Keratinocyte (primary cell): ENCODE data around the gene SH3PXD2A. TPM values are rescaled to one million over a fixed set of nuclear protein-coding genes. Genes with fewer than 3 reads are reported as not detected.

Source experiments
- DNase-seq: peaks from one replicate; pipeline ENCODE4 v3.0.0-alpha.2; 2011; ENCODE audit warnings: low read depth, missing footprints, low spot score
- FAIRE-seq: peaks from 2 replicates; lab custom pipeline; 2011; peaks lifted over from hg19 to GRCh38; lab: Jason Lieb, UNC
- H2AFZ ChIP-seq: 2 replicates; pipeline ENCODE4 v1.6.0; 2012; ENCODE audit warnings: low read length, control low read depth, inconsistent platforms; ENCODE audit not compliant: control insufficient read depth
- H3K27ac ChIP-seq: 2 replicates; pipeline ENCODE4 v1.5.1; 2011; ENCODE audit warnings: low read length; ENCODE audit not compliant: control insufficient read depth, insufficient read depth
- H3K27me3 ChIP-seq: 3 replicates; pipeline ENCODE4 v1.6.0; 2011; ENCODE audit warnings: low read length; ENCODE audit not compliant: control insufficient read depth, insufficient read depth; ENCODE audit errors: extremely low read depth
- H3K36me3 ChIP-seq, 2 experiments: 2 replicates in 1 of 2; 3 replicates in 1 of 2; pipeline ENCODE4 v1.5.1; 2011; ENCODE audit warnings: low read length in 2 of 2, mild to moderate bottlenecking in 1 of 2; ENCODE audit not compliant: control insufficient read depth in 2 of 2, insufficient read depth in 2 of 2; ENCODE audit errors: extremely low read depth in 1 of 2
- H3K4me1 ChIP-seq: 3 replicates; pipeline ENCODE4 v1.5.1; 2011; ENCODE audit warnings: low read length; ENCODE audit not compliant: control insufficient read depth, insufficient read depth; ENCODE audit errors: extremely low read depth
- H3K4me2 ChIP-seq: 3 replicates; pipeline ENCODE4 v1.6.0; 2011; ENCODE audit warnings: low read depth, low read length; ENCODE audit not compliant: control insufficient read depth, insufficient read depth; ENCODE audit errors: extremely low read depth
- H3K4me3 ChIP-seq, 3 experiments: fragments of 200-600 bp in 1 of 3; sonication (generic) in 1 of 3; 2 replicates in 2 of 3; 3 replicates in 1 of 3; pipeline ENCODE4 v1.5.1; 2011 to 2016; ENCODE audit warnings: low read length in 3 of 3, mild to moderate bottlenecking in 3 of 3, control low read depth in 2 of 3, inconsistent platforms in 1 of 3, low read depth in 1 of 3, mixed read lengths in 1 of 3, mixed run types in 1 of 3, moderate library complexity in 1 of 3; ENCODE audit not compliant: control insufficient read depth in 2 of 3, insufficient read depth in 2 of 3; ENCODE audit errors: extremely low read depth in 1 of 3
- H3K79me2 ChIP-seq: 2 replicates; pipeline ENCODE4 v1.6.0; 2012; ENCODE audit warnings: low read length; ENCODE audit not compliant: control insufficient read depth, insufficient read depth
- H3K9ac ChIP-seq: 3 replicates; pipeline ENCODE4 v1.6.0; 2011; ENCODE audit warnings: low read length; ENCODE audit not compliant: control insufficient read depth, insufficient read depth; ENCODE audit errors: extremely low read depth
- H3K9me1 ChIP-seq: 3 replicates; pipeline ENCODE4 v1.6.0; 2011; ENCODE audit warnings: low read length; ENCODE audit not compliant: control insufficient read depth, insufficient read depth; ENCODE audit errors: extremely low read depth
- H3K9me3 ChIP-seq: 2 replicates; pipeline ENCODE4 v1.5.1; 2012; ENCODE audit warnings: low read depth, low read length; ENCODE audit not compliant: control insufficient read depth
- H4K20me1 ChIP-seq: 3 replicates; pipeline ENCODE4 v1.6.0; 2011; ENCODE audit warnings: low read length; ENCODE audit not compliant: control insufficient read depth, insufficient read depth; ENCODE audit errors: extremely low read depth
- CTCF ChIP-seq, 3 experiments: IDR thresholded peaks in 1 of 3; conservative IDR thresholded peaks in 1 of 3; optimal IDR thresholded peaks in 1 of 3; 2 replicates in 2 of 3; 3 replicates in 1 of 3; pipeline versions ENCODE3 to v1.5.1; 2011; ENCODE audit warnings: low read length in 3 of 3, mild to moderate bottlenecking in 3 of 3, moderate library complexity in 2 of 3, control low read depth in 1 of 3, inconsistent platforms in 1 of 3; ENCODE audit not compliant: insufficient read depth in 2 of 3; ENCODE audit errors: extremely low read depth in 1 of 3
- EZH2 ChIP-seq: IDR thresholded peaks from one replicate; pipeline ENCODE4 v1.6.1; 2012; ENCODE audit warnings: inconsistent platforms, mild to moderate bottlenecking, low read length, moderate library complexity
- dilution Hi-C: fragments of 300-500 bp; cut with MboI; formaldehyde crosslinking; loops from one replicate; pipeline ENCODE4 v1.7.0; 2020; ENCODE audit warnings: low sequenced_read_pairs; ENCODE audit not compliant: extremely low pct_ligation_motif_present
- polyA plus RNA-seq, 5 experiments: library from polyadenylated mRNA; depleted of rRNA in 3 of 5; stranded (reverse) in 3 of 5; stranded (forward) in 1 of 5; unstranded in 1 of 5; fragments of >200 nt; gene quantifications; 1 replicate in 1 of 5; 2 replicates in 3 of 5; 3 replicates in 1 of 5; pipeline versions ENCODE4 v1.2.1 to v1.2.3, GENCODE V29; 2011 to 2012; ENCODE audit warnings: missing spikeins in 2 of 5, low read depth in 1 of 5, low replicate concordance in 1 of 5

Gene SH3PXD2A
- polyA plus RNA-seq, 1 donor (not counting 4 experiments of a cell fraction or from before 2014, with no cell fraction given) = 33.9 TPM

- Histone ChIP-seq H3K27ac (no peak overlapping the region), H3K36me3 (peaks cover 53 to 69% of the 10 kb centered on the region in 2 experiments), H3K4me3 (no peak overlapping the region), H3K4me1 (peaks cover 10% of the 10 kb centered on the region), H3K9ac (no peak overlapping the region), H3K79me2 (peaks cover 56% of the 10 kb centered on the region), H3K9me1 (peaks cover 6% of the 10 kb centered on the region), H2AFZ (no peak overlapping the region), H3K4me2 (no peak overlapping the region), H4K20me1 (peaks cover 17% of the 10 kb centered on the region), H3K27me3 (no peaks in the 10 kb centered on the region), H3K9me3 (no peaks in the 10 kb centered on the region)
- DNase-seq (no peak), FAIRE-seq (no peak)
- TF ChIP-seq EZH2 (no peak), CTCF (optimal IDR thresholded peaks at IDR 0.05 in 1 of 3, IDR thresholded peaks at IDR 0.05 in 1 of 3, conservative IDR thresholded peaks at IDR 0.05 in 1 of 3; ENCODE audit: extremely low read depth in 1 of 3, insufficient read depth in 2 of 3, low read length in 3 of 3) (no peak)
- dilution Hi-C loops = no loop called here
Observed at GRCh38 chr10:103669944-103670343, 185.4 kb downstream of the SH3PXD2A start.

- H3K36me3 ChIP-seq = peaks cover 55 to 65% of the 10 kb centered on the region in 2 experiments
- DNase-seq (no peak), FAIRE-seq (peak; percentile 44)
- peaks cover 17% of the 10 kb centered on the region for H4K20me1 ChIP-seq
- no peaks in the 10 kb centered on the region for H3K9me3 ChIP-seq
- H3K27ac ChIP-seq = no peak overlapping the region
- peaks cover 10% of the 10 kb centered on the region for H3K4me1 ChIP-seq
- TF ChIP-seq CTCF (optimal IDR thresholded peaks at IDR 0.05 in 1 of 3, IDR thresholded peaks at IDR 0.05 in 1 of 3, conservative IDR thresholded peaks at IDR 0.05 in 1 of 3; ENCODE audit: extremely low read depth in 1 of 3, insufficient read depth in 2 of 3, low read length in 3 of 3) (no peak), EZH2 (no peak)
- dilution Hi-C loops = no loop called here
- peaks cover 55% of the 10 kb centered on the region for H3K79me2 ChIP-seq
- H3K4me2 ChIP-seq = no peak overlapping the region
- H3K4me3 ChIP-seq = no peak overlapping the region
- no peak overlapping the region for H3K9ac ChIP-seq
- no peaks in the 10 kb centered on the region for H3K27me3 ChIP-seq
- H3K9me1 ChIP-seq = peaks cover 6% of the 10 kb centered on the region
- no peak overlapping the region for H2AFZ ChIP-seq
Observed at GRCh38 chr10:103669243-103669929, 186.0 kb downstream of the SH3PXD2A start.
